Trophoblast cell (in vitro differentiated cells and primary cell): ENCODE measurements around the gene CSRP2.

Experiments used
- DNase-seq, 2 donors: peaks; one replicate each; pipeline ENCODE4 v3.0.0-alpha.2; 2016
- H2AFZ ChIP-seq: 2 replicates; pipeline ENCODE4 v1.6.1; 2013; ENCODE audit warnings: low read length, moderate library complexity, mild to moderate bottlenecking; ENCODE audit not compliant: insufficient read depth, poor library complexity
- H2AK5ac ChIP-seq: 2 replicates; pipeline ENCODE4 v1.6.1; 2013; ENCODE audit warnings: mild to moderate bottlenecking, low read length
- H2BK120ac ChIP-seq: 2 replicates; pipeline ENCODE4 v1.6.1; 2013; ENCODE audit warnings: low read length, mild to moderate bottlenecking, moderate library complexity; ENCODE audit not compliant: insufficient read depth, poor library complexity
- H2BK12ac ChIP-seq: 2 replicates; pipeline ENCODE4 v1.6.1; 2013; ENCODE audit warnings: mild to moderate bottlenecking, low read length, moderate library complexity
- H2BK5ac ChIP-seq: 2 replicates; pipeline ENCODE4 v1.6.1; 2013; ENCODE audit warnings: low read length, low read depth, moderate library complexity, mild to moderate bottlenecking; ENCODE audit not compliant: poor library complexity
- H3K14ac ChIP-seq: 2 replicates; pipeline ENCODE4 v1.6.1; 2013; ENCODE audit warnings: mild to moderate bottlenecking, low read length
- H3K18ac ChIP-seq: 2 replicates; pipeline ENCODE4 v1.6.1; 2013; ENCODE audit warnings: mild to moderate bottlenecking, low read length
- H3K23ac ChIP-seq: 2 replicates; pipeline ENCODE4 v1.6.1; 2013; ENCODE audit warnings: low read length
- H3K27ac ChIP-seq: 2 replicates; pipeline ENCODE4 v1.5.1; 2013; ENCODE audit warnings: low read depth, mild to moderate bottlenecking, inconsistent platforms, low read length, moderate library complexity
- H3K27me3 ChIP-seq: 2 replicates; pipeline ENCODE4 v1.6.1; 2013; ENCODE audit warnings: inconsistent platforms, mild to moderate bottlenecking, low read length, moderate library complexity; ENCODE audit not compliant: insufficient read depth
- H3K36me3 ChIP-seq, 2 experiments: 1 replicate in 1 of 2; 2 replicates in 1 of 2; pipeline ENCODE4 v1.6.1; 2013; ENCODE audit warnings: low read length in 2 of 2, mild to moderate bottlenecking in 2 of 2, moderate library complexity in 1 of 2; ENCODE audit not compliant: insufficient read depth in 2 of 2, control insufficient read depth in 1 of 2
- H3K4ac ChIP-seq: 2 replicates; pipeline ENCODE4 v1.6.1; 2013; ENCODE audit warnings: low read depth, mild to moderate bottlenecking, low read length, moderate library complexity
- H3K4me1 ChIP-seq, 2 experiments: 1 replicate in 1 of 2; 2 replicates in 1 of 2; pipeline ENCODE4 v1.6.1; 2013; ENCODE audit warnings: low read length in 2 of 2, mild to moderate bottlenecking in 2 of 2, moderate library complexity in 1 of 2; ENCODE audit not compliant: insufficient read depth in 2 of 2, control insufficient read depth in 1 of 2
- H3K4me2 ChIP-seq: 2 replicates; pipeline ENCODE4 v1.6.1; 2013; ENCODE audit warnings: inconsistent platforms, mild to moderate bottlenecking, low read length, moderate library complexity
- H3K4me3 ChIP-seq: 2 replicates; pipeline ENCODE4 v1.5.1; 2013; ENCODE audit warnings: mild to moderate bottlenecking, low read depth, low read length, inconsistent platforms
- H3K79me1 ChIP-seq: one replicate; pipeline ENCODE4 v1.6.1; 2013; ENCODE audit warnings: low read length
- H3K79me2 ChIP-seq: 2 replicates; pipeline ENCODE4 v1.6.1; 2013; ENCODE audit warnings: low read length, mild to moderate bottlenecking; ENCODE audit not compliant: control insufficient read depth, insufficient read depth, poor library complexity
- H3K9ac ChIP-seq: 2 replicates; pipeline ENCODE4 v1.6.1; 2013; ENCODE audit warnings: mild to moderate bottlenecking, low read length
- H3K9me3 ChIP-seq: 2 replicates; pipeline ENCODE4 v1.6.1; 2013; ENCODE audit warnings: low read depth, mild to moderate bottlenecking, control low read depth, inconsistent platforms, low read length; ENCODE audit not compliant: insufficient read depth
- H4K12ac ChIP-seq: 2 replicates; pipeline ENCODE4 v1.6.1; 2013; ENCODE audit warnings: low read depth, mild to moderate bottlenecking, low read length, moderate library complexity
- H4K8ac ChIP-seq: 2 replicates; pipeline ENCODE4 v1.6.1; 2013; ENCODE audit warnings: low read depth, mild to moderate bottlenecking, low read length, moderate library complexity
- H4K91ac ChIP-seq: one replicate; pipeline ENCODE4 v1.6.1; 2013; ENCODE audit warnings: low read depth, mild to moderate bottlenecking, low read length, moderate library complexity
- WGBS: extraction: QIAGEN DNeasy Blood & Tissue Kit; methylation state at CpG from one replicate; pipeline ENCODE4 v1.1.7; 2013; ENCODE audit warnings: missing lambda C conversion rate; ENCODE audit not compliant: insufficient read length, insufficient coverage; ENCODE audit errors: extremely low coverage; 5-methylcytosine and 5-hydroxymethylcytosine counted together

Gene CSRP2

DNA sequence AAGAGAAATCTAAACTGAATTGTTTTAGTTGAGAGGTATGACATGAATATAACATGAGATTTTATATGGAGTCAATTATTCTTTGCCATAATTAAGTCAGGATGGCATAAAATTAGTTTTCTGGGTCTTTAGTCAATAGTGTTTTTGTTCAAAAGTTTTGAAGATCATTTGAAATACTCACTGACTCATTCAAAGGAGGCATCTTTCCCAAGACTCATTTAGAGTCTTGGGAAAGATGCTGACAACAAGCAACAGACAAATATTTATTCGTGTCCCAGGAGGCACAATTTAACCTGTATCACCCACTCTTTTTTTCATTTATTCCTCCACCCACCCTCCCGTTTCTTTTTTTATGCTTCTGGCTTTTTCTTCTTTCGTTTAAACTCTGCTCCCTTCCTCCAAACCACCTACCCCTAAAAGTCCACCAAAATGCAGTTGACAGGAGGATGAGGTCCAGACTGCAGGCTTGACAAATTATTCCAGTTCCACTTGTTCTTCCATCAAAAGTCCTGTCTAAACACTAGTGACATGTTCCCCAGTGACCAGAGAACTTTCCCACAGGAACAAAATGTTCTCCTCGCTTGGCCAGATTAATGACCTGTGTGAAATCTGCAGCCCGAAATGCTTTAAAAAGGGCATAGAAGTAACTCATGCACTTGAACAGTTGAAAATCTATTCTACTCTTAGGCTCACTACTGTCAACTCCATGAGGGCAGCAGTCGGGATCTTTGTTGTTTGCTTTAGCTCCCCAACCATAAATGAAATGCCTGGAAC is 43.3 kb upstream of the CSRP2 start:
- no peaks in the 10 kb centered on the region for H3K36me3 ChIP-seq
- H2BK5ac ChIP-seq = no peak overlapping the region
- H3K9ac ChIP-seq = no peak overlapping the region
- no peaks in the 10 kb centered on the region for H3K79me1 ChIP-seq
- no peak overlapping the region for H3K4ac ChIP-seq
- no peak overlapping the region for H3K4me3 ChIP-seq
- DNase-seq = no peak
- H3K18ac ChIP-seq = no peak overlapping the region
- no peak overlapping the region for H2BK12ac ChIP-seq
- H2AFZ ChIP-seq = no peak overlapping the region
- H2BK120ac ChIP-seq = no peak overlapping the region
- no peaks in the 10 kb centered on the region for H3K27me3 ChIP-seq
- no peak overlapping the region for H2AK5ac ChIP-seq
- H3K4me1 ChIP-seq = no peaks in the 10 kb centered on the region
- no peak overlapping the region for H4K12ac ChIP-seq
- no peak overlapping the region for H3K27ac ChIP-seq
- no peak overlapping the region for H4K8ac ChIP-seq
- no peak overlapping the region for H3K14ac ChIP-seq
- no peak overlapping the region for H3K4me2 ChIP-seq
- H4K91ac ChIP-seq = no peak overlapping the region
- H3K9me3 ChIP-seq = no peaks in the 10 kb centered on the region
- H3K79me2 ChIP-seq = no peaks in the 10 kb centered on the region
- 100% methylated on average over 2 of the region's 6 CpGs for WGBS
- no peak overlapping the region for H3K23ac ChIP-seq

DNA sequence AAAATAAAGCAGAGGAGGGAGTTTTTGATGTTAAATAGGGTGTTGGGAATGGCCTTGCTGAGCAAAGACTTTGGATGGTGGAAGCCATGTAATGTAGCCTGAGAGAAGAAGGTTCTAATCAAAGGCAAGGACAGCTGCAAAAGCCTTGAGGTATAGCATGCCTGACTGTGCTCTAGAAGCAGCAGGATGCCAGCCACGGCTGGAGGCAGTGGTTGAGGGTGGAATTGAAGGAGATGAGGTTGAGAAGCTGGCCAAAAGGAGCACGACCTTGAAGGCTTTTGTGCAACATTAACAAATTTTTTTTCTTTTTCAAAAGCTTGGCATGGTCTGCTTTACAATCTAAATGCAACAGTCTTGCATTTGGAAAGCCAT is 42.3 kb upstream of the CSRP2 start:
- Histone ChIP-seq H3K4me3 (no peak overlapping the region), H3K79me1 (no peaks in the 10 kb centered on the region), H3K4me2 (no peak overlapping the region), H3K14ac (no peak overlapping the region), H3K4ac (no peak overlapping the region), H3K9ac (no peak overlapping the region), H2BK12ac (no peak overlapping the region), H3K27me3 (no peaks in the 10 kb centered on the region), H3K79me2 (no peaks in the 10 kb centered on the region), H4K12ac (no peak overlapping the region), H2AFZ (no peak overlapping the region), H3K23ac (no peak overlapping the region), H2BK5ac (no peak overlapping the region), H3K27ac (no peak overlapping the region), H4K91ac (no peak overlapping the region), H3K9me3 (no peaks in the 10 kb centered on the region), H3K18ac (no peak overlapping the region), H2BK120ac (no peak overlapping the region), H3K4me1 (no peaks in the 10 kb centered on the region), H3K36me3 (no peaks in the 10 kb centered on the region), H4K8ac (no peak overlapping the region), H2AK5ac (no peak overlapping the region)
- DNase-seq = no peak
- no CpG with 5 or more reads among the region's 2 CpGs for WGBS

DNA sequence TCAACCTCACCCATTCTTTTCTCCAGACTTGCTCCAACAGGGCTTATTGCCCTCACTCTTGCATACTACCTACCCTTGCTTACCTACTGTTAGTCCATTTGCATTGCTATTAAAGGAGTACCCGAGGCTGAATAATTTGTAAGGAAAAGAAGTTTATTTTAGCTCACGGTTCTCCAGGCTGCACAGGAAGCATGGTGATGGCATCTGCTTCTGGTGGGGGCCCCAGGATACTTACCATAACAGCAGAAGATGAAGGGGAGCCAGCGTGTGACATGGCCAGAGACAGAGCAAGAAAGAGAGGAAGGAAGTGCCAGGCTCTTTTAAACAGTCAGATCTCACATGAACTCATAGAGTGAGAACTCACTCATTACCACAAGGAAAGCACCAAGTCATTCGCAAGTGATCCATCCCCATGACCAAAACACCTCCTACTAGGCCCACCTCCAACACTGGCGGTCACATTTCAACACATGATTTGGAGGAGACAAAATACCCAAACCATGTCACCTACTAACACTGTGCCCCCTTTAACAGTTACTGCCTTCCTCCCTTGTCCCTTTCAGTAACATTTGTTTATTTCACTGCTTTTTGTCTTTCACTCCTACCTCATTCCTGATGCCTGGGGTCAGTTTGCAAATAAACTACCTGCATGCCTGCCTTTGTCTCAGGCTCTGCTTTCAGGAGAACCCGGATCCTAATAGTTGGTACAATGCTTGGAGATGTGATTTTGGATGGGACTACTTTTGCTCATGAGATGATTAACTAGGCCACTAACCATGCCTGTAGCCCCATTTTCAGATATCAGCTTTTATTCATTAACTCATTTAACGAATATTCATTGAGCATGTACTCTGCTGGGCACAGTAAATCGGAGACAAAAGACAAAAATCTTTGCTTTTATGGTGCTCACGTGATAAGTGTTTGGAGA is 41.6 kb upstream of the CSRP2 start:
- Histone ChIP-seq H3K4ac (no peak overlapping the region), H3K79me1 (no peaks in the 10 kb centered on the region), H2AFZ (no peak overlapping the region), H3K23ac (no peak overlapping the region), H3K79me2 (no peaks in the 10 kb centered on the region), H2BK12ac (no peak overlapping the region), H3K9me3 (no peaks in the 10 kb centered on the region), H3K4me3 (no peak overlapping the region), H3K27ac (no peak overlapping the region), H4K12ac (no peak overlapping the region), H3K4me2 (no peak overlapping the region), H3K36me3 (no peaks in the 10 kb centered on the region), H4K91ac (no peak overlapping the region), H2BK120ac (no peak overlapping the region), H3K9ac (no peak overlapping the region), H2AK5ac (no peak overlapping the region), H3K4me1 (no peaks in the 10 kb centered on the region), H3K27me3 (no peaks in the 10 kb centered on the region), H3K18ac (no peak overlapping the region), H3K14ac (no peak overlapping the region), H2BK5ac (no peak overlapping the region), H4K8ac (no peak overlapping the region)
- WGBS = 100% methylated on average over 1 of the region's 9 CpGs
- no peak for DNase-seq

DNA sequence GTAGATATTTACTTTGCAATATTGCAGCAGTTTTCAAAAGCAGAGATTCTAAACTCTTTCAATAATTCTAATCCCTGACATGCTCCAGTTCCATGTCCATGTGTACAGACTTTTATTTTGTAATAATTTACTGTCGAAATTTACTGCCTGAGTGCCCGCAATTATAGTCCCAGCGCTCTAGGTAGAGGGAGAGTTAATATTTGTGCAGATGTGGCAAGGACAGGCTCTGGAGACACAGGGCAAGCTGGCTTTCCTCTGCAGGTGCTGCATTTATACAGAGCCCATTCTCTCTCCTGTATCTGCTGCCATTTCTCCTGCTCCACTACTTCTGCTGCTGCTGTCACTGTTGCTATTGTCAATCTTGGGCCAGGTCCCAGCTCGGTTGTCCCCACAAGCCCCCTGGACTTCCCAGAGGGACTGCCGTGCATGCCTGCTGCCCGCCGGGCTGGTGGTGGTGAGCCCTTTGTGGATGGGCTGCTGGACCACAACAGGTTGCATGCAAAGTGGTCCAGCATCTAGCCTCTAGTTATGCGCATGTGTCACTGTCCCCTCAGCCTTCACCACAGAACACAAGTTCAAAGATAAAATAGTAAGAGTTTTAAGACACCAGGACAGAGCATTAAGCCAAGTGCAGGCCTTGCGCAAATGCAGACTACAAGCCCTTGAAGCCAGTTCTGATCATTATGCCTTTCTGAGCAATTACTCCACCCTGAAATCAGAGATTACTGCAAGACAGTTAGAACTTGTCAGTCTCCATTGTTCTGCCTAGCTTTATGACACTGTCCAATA is 40.8 kb upstream of the CSRP2 start:
- H4K91ac ChIP-seq = no peak overlapping the region

More for the DNA sequence above, 40.8 kb upstream of the CSRP2 start:
- no peaks in the 10 kb centered on the region for H3K79me1 ChIP-seq
- H3K79me2 ChIP-seq = no peaks in the 10 kb centered on the region
- no peak overlapping the region for H4K12ac ChIP-seq
- H3K14ac ChIP-seq = no peak overlapping the region
- no peak overlapping the region for H3K27ac ChIP-seq
- H3K9ac ChIP-seq = no peak overlapping the region
- H3K36me3 ChIP-seq = no peaks in the 10 kb centered on the region
- H2BK12ac ChIP-seq = no peak overlapping the region
- H3K4me3 ChIP-seq = no peak overlapping the region
- H3K18ac ChIP-seq = no peak overlapping the region
- no peak overlapping the region for H3K23ac ChIP-seq
- no peak overlapping the region for H2AK5ac ChIP-seq
- no peak overlapping the region for H2AFZ ChIP-seq
- no CpG with 5 or more reads among the region's 9 CpGs for WGBS
- H3K4ac ChIP-seq = no peak overlapping the region
- no peaks in the 10 kb centered on the region for H3K9me3 ChIP-seq
- no peak overlapping the region for H3K4me2 ChIP-seq
- no peaks in the 10 kb centered on the region for H3K27me3 ChIP-seq
- DNase-seq = no peak
- H3K4me1 ChIP-seq = no peaks in the 10 kb centered on the region
- H2BK5ac ChIP-seq = no peak overlapping the region
- no peak overlapping the region for H2BK120ac ChIP-seq
- no peak overlapping the region for H4K8ac ChIP-seq
